GM12878 (cell line): ENCODE results near the gene TACC3. TPM values are rescaled to one million over a fixed set of nuclear protein-coding genes. Genes with fewer than 3 reads are reported as not detected.

Experiments
- ATF7 ChIP-seq: fragments of 450-650 bp; IDR thresholded peaks from 2 replicates; pipeline ENCODE4 v1.6.1; 2016; ENCODE audit warnings: low read depth, mild to moderate bottlenecking
- BACH1 ChIP-seq: fragments of 450-650 bp; IDR thresholded peaks from 2 replicates; pipeline ENCODE4 v1.6.1; 2017; ENCODE audit warnings: mild to moderate bottlenecking, borderline replicate concordance
- BHLHE40 ChIP-seq, 2 experiments: fragments of 450-650 bp in 1 of 2; IDR thresholded peaks; 2 replicates each; pipeline ENCODE4 v1.6.1; 2011 to 2017; ENCODE audit warnings: low read depth in 2 of 2, borderline replicate concordance in 1 of 2, improper control_type of control experiment in 1 of 2, low read length in 1 of 2, mild to moderate bottlenecking in 1 of 2
- DPF2 ChIP-seq: fragments of 450-650 bp; IDR thresholded peaks from 2 replicates; pipeline ENCODE4 v1.6.1; 2017; ENCODE audit warnings: mild to moderate bottlenecking
- HDAC2 ChIP-seq: fragments of 200-600 bp; sonication (generic); IDR thresholded peaks from 2 replicates; pipeline ENCODE4 v1.6.1; 2017
- HDGF ChIP-seq: fragments of 450-650 bp; IDR thresholded peaks from 2 replicates; pipeline ENCODE4 v1.6.1; 2016; ENCODE audit warnings: antibody characterized with exemption
- IKZF1 ChIP-seq: fragments of 450-650 bp; conservative IDR thresholded peaks from 2 replicates; pipeline ENCODE4 v1.6.1; 2017; ENCODE audit warnings: antibody characterized with exemption, mild to moderate bottlenecking
- LARP7 ChIP-seq: fragments of 450-650 bp; IDR thresholded peaks from 2 replicates; pipeline ENCODE4 v1.6.1; 2017; ENCODE audit warnings: mild to moderate bottlenecking
- MTA2 ChIP-seq: fragments of 450-650 bp; IDR thresholded peaks from 2 replicates; pipeline ENCODE4 v1.6.1; 2016; ENCODE audit warnings: low read depth, mild to moderate bottlenecking, moderate library complexity
- MYC ChIP-seq: IDR thresholded peaks from 2 replicates; pipeline ENCODE4 v1.6.1; 2011; ENCODE audit warnings: mild to moderate bottlenecking, low read length, moderate library complexity, inconsistent platforms; ENCODE audit not compliant: insufficient read depth, insufficient replicate concordance, insufficient read length, severe bottlenecking
- NR2F1 ChIP-seq: fragments of 450-650 bp; conservative IDR thresholded peaks from 2 replicates; pipeline ENCODE4 v1.6.1; 2017; ENCODE audit warnings: mild to moderate bottlenecking
- PAX5 ChIP-seq: IDR thresholded peaks from 2 replicates; pipeline ENCODE4 v1.6.1; 2011; ENCODE audit warnings: low read depth, low read length, borderline replicate concordance
- SMARCA5 ChIP-seq: fragments of 450-650 bp; IDR thresholded peaks from 2 replicates; pipeline ENCODE4 v1.6.1; 2017; ENCODE audit warnings: mild to moderate bottlenecking
- TAF1 ChIP-seq: IDR thresholded peaks from 2 replicates; pipeline ENCODE4 v1.6.1; 2011; ENCODE audit warnings: mild to moderate bottlenecking, low read depth, low read length, borderline replicate concordance
- TCF12 ChIP-seq: IDR thresholded peaks from 2 replicates; pipeline ENCODE4 v1.6.1; 2011; ENCODE audit warnings: low read depth, mild to moderate bottlenecking, low read length
- ZNF207 ChIP-seq: fragments of 450-650 bp; IDR thresholded peaks from 2 replicates; pipeline ENCODE4 v1.6.1; 2014; ENCODE audit warnings: antibody characterized with exemption, mild to moderate bottlenecking, borderline replicate concordance
- polyA plus RNA-seq, 11 experiments: library from polyadenylated mRNA; depleted of rRNA in 4 of 11; unstranded in 6 of 11; stranded (reverse) in 5 of 11; fragments of >200 nt; fragmentation: Nextera tagmentation in 4 of 11; fragmentation: Illumina TruSeq in 1 of 11; extraction: Ambion mirVana in 4 of 11; extraction: Trizol in 1 of 11; gene quantifications; 1 replicate in 1 of 11; 2 replicates in 10 of 11; pipeline versions ENCODE4 v1.2.1 to v1.2.3, GENCODE V29; 2011 to 2016; ENCODE audit warnings: inconsistent platforms in 2 of 11, missing spikeins in 2 of 11, low read depth in 1 of 11
- total RNA-seq, 4 experiments: library from RNA; depleted of rRNA in 3 of 4; stranded (reverse); fragments of >200 nt in 3 of 4; fragmentation: Illumina TruSeq in 1 of 4; extraction: Trizol in 1 of 4; gene quantifications; 2 replicates each; pipeline versions ENCODE4 v1.2.1 to v1.2.3, GENCODE V29; 2013 to 2021
- TF ChIP-seq, protein P1 (sequence below): fragments of 450-650 bp; IDR thresholded peaks from 2 replicates; pipeline ENCODE4 v1.6.1; 2017; ENCODE audit warnings: mild to moderate bottlenecking, moderate library complexity
- TF ChIP-seq, protein P2 (sequence below): IDR thresholded peaks from 2 replicates; pipeline ENCODE4 v1.6.1; 2012; ENCODE audit warnings: mild to moderate bottlenecking, low read depth, low read length
- TF ChIP-seq, protein P3 (sequence below): IDR thresholded peaks from 2 replicates; pipeline ENCODE4 v1.6.1; 2011; ENCODE audit warnings: borderline replicate concordance, low read depth, mild to moderate bottlenecking, moderate library complexity, low read length; ENCODE audit not compliant: insufficient read depth, poor library complexity, severe bottlenecking

TACC3 gene
- total and polyA plus RNA-seq, 10 of the 15 experiments (the other 5 are each of a cell fraction or from before 2014, with no cell fraction given) = 2.8 to 121 (median 73.3) TPM

DNA sequence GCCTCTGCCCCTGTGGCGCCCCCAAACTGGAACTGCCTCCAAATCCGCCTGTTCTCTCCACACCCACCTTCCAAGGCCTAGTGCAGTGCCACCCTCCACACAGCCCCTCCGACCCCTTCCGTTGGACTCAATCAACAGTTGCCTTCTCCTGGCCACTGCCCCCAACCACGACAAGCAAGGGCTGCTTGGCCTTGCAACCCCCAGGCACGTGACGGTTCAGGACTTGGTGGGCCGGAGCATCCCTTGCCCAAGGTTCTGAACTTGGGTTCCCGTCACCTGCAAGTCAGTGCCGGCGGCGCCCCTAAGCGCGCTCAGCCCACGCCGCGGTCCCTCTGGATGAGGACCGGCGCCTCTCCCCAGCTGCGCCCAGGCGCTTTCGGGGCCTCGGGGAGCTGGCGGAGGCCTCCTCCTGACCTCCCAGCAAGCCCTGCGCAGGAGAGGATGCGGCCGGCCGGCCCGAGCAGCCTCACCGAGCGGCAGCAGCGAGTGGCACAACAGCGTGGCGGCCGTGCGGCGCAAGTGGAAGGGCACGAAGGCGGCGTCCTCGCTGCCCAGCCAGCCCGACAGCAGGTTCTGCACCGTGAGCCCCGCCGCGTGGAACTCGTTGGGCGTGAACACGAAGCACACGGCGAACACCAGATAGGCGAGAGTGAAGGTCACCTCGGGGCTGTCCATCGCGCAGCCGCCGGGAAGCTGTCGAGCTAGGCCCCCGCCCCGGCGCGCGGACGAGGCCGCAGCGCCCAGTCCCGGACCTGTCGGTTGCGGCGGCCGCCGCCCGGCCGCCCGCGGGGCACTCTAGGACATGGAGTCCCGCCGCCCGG lies 948 bp upstream of the TACC3 start (continued):
- TF ChIP-seq, protein P1, sequence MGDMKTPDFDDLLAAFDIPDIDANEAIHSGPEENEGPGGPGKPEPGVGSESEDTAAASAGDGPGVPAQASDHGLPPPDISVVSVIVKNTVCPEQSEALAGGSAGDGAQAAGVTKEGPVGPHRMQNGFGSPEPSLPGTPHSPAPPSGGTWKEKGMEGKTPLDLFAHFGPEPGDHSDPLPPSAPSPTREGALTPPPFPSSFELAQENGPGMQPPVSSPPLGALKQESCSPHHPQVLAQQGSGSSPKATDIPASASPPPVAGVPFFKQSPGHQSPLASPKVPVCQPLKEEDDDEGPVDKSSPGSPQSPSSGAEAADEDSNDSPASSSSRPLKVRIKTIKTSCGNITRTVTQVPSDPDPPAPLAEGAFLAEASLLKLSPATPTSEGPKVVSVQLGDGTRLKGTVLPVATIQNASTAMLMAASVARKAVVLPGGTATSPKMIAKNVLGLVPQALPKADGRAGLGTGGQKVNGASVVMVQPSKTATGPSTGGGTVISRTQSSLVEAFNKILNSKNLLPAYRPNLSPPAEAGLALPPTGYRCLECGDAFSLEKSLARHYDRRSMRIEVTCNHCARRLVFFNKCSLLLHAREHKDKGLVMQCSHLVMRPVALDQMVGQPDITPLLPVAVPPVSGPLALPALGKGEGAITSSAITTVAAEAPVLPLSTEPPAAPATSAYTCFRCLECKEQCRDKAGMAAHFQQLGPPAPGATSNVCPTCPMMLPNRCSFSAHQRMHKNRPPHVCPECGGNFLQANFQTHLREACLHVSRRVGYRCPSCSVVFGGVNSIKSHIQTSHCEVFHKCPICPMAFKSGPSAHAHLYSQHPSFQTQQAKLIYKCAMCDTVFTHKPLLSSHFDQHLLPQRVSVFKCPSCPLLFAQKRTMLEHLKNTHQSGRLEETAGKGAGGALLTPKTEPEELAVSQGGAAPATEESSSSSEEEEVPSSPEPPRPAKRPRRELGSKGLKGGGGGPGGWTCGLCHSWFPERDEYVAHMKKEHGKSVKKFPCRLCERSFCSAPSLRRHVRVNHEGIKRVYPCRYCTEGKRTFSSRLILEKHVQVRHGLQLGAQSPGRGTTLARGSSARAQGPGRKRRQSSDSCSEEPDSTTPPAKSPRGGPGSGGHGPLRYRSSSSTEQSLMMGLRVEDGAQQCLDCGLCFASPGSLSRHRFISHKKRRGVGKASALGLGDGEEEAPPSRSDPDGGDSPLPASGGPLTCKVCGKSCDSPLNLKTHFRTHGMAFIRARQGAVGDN = peak; percentile 82; the same call in 1 of the 2 replicates
- peak; percentile 40 to 89; a peak in 3 of 4 replicates for TF ChIP-seq BHLHE40 (IDR thresholded peaks at IDR 0.05; ENCODE audit: borderline replicate concordance in 1 of 2, low read depth in 2 of 2, low read length in 1 of 2)
- no peak for TF ChIP-seq ATF7
- TF ChIP-seq SMARCA5 = no peak
- TF ChIP-seq DPF2 = peak; percentile 56; the same call in 1 of the 2 replicates
- no peak for TF ChIP-seq MTA2
- peak; percentile 62 for TF ChIP-seq LARP7
- TF ChIP-seq, protein P2, sequence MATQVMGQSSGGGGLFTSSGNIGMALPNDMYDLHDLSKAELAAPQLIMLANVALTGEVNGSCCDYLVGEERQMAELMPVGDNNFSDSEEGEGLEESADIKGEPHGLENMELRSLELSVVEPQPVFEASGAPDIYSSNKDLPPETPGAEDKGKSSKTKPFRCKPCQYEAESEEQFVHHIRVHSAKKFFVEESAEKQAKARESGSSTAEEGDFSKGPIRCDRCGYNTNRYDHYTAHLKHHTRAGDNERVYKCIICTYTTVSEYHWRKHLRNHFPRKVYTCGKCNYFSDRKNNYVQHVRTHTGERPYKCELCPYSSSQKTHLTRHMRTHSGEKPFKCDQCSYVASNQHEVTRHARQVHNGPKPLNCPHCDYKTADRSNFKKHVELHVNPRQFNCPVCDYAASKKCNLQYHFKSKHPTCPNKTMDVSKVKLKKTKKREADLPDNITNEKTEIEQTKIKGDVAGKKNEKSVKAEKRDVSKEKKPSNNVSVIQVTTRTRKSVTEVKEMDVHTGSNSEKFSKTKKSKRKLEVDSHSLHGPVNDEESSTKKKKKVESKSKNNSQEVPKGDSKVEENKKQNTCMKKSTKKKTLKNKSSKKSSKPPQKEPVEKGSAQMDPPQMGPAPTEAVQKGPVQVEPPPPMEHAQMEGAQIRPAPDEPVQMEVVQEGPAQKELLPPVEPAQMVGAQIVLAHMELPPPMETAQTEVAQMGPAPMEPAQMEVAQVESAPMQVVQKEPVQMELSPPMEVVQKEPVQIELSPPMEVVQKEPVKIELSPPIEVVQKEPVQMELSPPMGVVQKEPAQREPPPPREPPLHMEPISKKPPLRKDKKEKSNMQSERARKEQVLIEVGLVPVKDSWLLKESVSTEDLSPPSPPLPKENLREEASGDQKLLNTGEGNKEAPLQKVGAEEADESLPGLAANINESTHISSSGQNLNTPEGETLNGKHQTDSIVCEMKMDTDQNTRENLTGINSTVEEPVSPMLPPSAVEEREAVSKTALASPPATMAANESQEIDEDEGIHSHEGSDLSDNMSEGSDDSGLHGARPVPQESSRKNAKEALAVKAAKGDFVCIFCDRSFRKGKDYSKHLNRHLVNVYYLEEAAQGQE = 0 out of 2 replicates have a peak, but pooled peaks have one; percentile 28
- TF ChIP-seq NR2F1 = peak; percentile 42; the same call in 1 of the 2 replicates
- 0 out of 2 replicates have a peak, but pooled peaks have one; percentile 14 for TF ChIP-seq PAX5
- 0 out of 2 replicates have a peak, but pooled peaks have one; percentile 6 for TF ChIP-seq TCF12
- no peak for TF ChIP-seq HDAC2
- no peak for TF ChIP-seq ZNF207
- no peak for TF ChIP-seq HDGF
- 0 out of 2 replicates have a peak, but pooled peaks have one; percentile 30 for TF ChIP-seq BACH1
- TF ChIP-seq TAF1 = no peak
- TF ChIP-seq IKZF1 = peak; percentile 44; the same call in 1 of the 2 replicates
- TF ChIP-seq MYC = peak; percentile 9
- TF ChIP-seq, protein P3, sequence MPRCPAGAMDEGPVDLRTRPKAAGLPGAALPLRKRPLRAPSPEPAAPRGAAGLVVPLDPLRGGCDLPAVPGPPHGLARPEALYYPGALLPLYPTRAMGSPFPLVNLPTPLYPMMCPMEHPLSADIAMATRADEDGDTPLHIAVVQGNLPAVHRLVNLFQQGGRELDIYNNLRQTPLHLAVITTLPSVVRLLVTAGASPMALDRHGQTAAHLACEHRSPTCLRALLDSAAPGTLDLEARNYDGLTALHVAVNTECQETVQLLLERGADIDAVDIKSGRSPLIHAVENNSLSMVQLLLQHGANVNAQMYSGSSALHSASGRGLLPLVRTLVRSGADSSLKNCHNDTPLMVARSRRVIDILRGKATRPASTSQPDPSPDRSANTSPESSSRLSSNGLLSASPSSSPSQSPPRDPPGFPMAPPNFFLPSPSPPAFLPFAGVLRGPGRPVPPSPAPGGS = peak; percentile 4
- TF ChIP-seq, all 136 proteins: peak for 13
